D721Med (cell line): ENCODE measurements around the gene LRRFIP1.
A peak's percentile ranks its signal among the peaks of the same experiment; 100 is the strongest.
"Not testable (repeated sequence)": the region's sequence is repeated elsewhere in the genome, so short reads cannot be mapped to it uniquely, and the experiment has no call there.

Experiments used
- DNase-seq: peaks from one replicate; pipeline ENCODE4 v3.0.0; 2011; ENCODE audit warnings: low spot score; ENCODE audit not compliant: insufficient read length
- FAIRE-seq: peaks from 2 replicates; lab custom pipeline; 2011; peaks lifted over from hg19 to GRCh38; lab: Jason Lieb, UNC
- TF ChIP-seq, protein P1 (sequence below): IDR thresholded peaks from 2 replicates; pipeline ENCODE4 v1.5.1; 2012; ENCODE audit warnings: mild to moderate bottlenecking, control low read depth; ENCODE audit not compliant: insufficient read depth; ENCODE audit errors: missing control alignments

Gene LRRFIP1

DNA sequence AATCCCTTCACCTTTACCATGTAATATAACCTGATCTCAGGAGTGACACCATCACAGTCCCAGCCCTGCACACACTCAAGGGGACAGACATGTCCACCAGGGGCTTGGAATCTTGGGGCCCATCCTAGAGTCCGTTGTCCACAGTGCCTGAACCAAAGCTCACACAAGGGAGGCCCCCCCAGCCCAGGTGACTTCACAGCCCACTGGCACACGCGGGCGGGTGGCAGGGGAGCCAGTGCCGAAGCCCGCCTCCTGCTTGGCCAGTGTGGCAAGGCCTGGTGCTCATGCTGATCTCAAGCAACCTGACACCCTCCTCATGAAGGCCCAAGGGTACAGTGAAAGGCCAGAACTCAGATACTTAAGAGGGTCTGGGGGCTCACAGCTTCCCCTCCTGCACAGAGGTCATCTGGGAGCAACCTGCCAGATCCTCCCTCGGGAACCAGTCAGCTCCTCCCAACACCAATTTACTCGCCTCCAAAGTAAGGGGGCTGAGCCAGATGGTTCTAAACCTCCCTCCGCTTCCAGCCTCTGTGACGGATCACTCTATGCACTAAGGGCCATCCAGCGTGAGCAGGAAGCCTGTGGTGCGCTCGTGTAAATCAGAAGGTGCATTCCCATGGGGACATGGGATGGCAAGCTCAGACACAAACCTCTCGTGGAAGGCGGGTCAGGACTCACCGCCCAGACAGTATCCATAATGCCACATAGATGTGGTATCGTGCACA lies 33.6 kb upstream of the LRRFIP1 start:
- DNase-seq (no peak), FAIRE-seq (no peak)
- TF ChIP-seq, protein P1, sequence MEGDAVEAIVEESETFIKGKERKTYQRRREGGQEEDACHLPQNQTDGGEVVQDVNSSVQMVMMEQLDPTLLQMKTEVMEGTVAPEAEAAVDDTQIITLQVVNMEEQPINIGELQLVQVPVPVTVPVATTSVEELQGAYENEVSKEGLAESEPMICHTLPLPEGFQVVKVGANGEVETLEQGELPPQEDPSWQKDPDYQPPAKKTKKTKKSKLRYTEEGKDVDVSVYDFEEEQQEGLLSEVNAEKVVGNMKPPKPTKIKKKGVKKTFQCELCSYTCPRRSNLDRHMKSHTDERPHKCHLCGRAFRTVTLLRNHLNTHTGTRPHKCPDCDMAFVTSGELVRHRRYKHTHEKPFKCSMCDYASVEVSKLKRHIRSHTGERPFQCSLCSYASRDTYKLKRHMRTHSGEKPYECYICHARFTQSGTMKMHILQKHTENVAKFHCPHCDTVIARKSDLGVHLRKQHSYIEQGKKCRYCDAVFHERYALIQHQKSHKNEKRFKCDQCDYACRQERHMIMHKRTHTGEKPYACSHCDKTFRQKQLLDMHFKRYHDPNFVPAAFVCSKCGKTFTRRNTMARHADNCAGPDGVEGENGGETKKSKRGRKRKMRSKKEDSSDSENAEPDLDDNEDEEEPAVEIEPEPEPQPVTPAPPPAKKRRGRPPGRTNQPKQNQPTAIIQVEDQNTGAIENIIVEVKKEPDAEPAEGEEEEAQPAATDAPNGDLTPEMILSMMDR = no peak

DNA sequence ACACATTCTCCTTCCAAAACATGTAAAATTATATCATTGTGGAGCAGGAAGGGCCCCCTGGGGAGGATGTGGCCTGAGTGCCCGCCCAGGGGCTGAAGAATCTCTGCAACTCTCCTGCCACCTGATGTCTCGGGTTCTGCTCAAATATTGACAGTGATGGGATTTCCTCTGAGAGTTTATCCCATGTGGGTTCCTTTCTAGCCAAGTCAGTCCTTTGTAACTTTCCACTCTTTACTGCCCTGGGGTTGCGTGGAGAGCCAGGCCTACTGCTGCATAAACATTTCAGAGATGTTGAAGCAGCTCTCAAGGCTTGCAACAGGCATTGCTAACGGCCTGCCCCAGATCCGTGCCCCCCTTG lies 32.9 kb upstream of the LRRFIP1 start:
- DNase-seq (no peak), FAIRE-seq (no peak)
- TF ChIP-seq, protein P1 = no peak

DNA sequence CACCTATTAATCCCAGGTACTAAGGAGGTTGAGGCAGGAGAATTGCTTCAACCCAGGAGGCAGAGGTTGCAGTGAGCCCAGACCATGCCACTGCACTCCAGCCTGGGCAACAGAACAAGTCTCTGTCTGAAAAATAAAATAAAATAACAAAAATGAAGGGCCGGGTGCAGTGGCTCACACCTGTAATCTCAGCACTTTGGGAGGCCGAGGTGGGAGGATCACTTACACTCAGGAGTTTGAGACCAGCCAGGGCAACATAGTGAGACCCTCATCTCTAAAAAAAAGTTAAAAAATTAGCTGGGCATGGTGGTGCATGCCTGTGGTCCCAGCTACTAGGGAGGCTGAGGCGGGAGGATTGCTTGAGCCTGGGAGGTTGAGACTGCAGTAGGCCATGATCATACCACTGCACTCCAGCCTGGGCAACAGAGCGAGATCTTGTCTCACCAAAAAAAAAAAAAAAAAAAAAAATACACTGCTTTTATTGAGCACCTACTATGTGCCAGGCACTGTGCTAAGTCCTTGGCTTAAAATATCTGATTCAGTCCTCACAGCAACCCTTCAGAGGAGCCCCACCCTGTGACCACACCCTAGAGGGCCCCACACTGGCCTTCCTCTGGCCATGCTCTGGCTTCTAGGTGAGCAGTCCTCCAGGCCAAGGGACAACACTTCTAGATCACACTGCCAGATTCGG lies 31.4 kb upstream of the LRRFIP1 start:
- DNase-seq, FAIRE-seq: not testable (repeated sequence)

DNA sequence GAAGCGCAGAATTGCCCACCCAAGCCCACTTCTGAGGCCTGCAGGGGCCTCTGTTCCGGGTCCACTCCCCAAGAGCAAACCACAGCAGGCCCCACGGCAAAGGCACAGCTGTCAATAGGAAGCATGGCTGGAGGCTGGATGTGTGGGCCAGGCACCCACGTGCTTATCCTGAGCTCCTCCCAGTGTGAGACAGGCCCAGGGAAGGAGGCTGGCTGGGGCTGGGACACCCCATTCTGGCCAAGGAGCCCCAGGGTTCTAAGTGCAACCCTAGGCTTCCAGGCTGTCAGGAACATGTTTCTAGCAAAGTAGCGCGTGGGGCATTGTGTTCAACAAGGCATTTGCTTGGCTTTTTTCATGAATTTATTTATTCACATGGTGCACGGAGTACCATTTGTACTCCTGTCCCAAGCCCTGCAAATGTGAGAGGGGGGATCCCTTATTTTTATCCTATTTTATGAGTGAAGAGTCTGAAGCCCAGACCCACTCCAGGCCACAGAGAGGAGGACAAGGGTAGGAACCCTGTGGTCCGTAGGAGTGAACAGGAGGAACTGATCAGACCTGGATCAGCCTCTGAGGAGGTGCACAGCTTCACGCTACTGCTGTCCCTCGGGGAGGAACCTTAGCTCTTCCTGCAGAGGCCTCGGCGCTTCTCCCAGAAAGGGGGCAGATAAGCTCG lies 30.7 kb upstream of the LRRFIP1 start:
- no peak for DNase-seq
- FAIRE-seq = no peak
- TF ChIP-seq, protein P1 = no peak

DNA sequence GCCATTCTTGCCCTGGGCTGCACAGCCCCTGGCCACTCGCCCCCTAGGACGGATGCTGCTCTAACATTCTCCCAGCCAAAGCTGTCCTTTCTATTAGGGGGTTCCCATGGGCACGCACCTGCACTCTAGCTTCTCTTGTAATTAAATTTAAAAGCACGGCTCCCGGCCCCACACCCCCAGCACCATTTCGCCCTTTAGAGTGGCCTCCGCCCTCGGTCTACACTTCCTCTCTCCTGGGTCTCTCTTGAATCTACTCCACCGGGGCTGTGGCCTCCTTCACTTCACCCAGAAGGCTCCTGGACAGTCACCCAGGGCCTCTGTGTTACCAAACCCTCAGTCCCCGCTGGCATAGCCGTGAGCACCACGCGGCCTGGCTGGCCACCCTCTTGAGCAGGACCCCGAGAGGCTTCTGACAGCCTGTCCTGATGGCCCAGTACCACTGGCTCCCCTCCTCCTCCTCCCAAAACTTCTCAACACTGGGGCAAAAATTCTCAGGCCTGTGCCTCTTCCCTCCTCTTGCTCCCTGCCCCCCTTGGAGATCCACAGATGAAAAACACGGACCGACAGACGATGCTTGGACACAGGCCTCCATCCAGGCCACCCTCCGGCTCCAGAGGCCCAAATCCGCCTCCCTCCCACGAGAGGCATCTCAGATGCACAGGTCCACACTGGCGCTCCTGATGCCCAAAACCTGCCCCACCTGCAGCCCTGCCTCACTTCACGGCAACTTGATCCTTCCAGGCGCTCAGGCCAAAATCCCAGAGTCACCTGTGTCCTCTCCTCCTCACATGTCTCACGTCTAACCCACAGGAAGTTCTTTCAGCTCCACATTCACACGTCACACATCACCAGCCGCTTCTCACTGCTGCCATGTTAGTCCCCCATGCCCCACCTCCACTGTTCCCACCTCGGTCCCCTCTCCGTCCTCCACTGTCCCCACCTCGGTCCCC lies 29.9 kb upstream of the LRRFIP1 start:
- TF ChIP-seq, protein P1 = no peak
- FAIRE-seq = no peak
- no peak for DNase-seq

DNA sequence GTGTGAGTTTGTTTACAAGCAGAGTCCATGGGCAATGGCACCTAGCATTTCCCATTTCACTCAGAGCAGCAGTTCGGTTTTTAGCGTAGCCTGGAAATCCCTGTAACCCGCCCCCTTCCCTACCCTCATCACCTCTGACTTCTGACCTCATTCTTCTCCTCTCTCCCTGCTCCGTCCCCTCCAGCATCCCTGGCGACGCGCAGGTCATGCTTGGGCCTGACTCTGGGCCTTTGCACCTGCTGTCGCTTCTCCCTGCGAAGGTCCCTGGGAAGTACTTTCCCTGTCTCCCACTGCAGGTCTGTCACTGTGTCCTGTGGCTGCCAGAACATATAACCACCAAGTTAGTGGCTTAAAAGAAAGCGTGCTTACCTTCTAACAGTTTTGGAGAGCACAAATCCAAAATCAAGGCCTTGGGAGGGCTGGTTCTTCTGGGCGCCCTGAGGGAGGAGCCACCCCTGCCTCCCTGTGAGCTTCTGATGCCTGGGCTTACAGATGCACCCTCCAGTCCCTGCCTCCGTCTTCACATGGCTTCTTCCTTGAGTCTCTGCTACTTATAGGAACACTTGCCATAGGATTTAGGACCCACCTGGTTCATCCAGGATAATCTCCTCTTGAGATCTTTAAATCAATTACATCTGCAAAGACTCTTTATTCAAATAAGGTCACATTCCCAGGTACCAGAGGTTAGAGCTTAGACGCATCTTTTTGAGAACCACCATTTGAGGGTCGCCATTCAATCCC lies 28.7 kb upstream of the LRRFIP1 start:
- FAIRE-seq (peak; percentile 66), DNase-seq (peak; percentile 64)
- TF ChIP-seq, protein P1 = no peak
